ENCODE results near the gene OMA1. TPM values are rescaled to one million over a fixed set of nuclear protein-coding genes. Genes with fewer than 3 reads are reported as not detected.

The OMA1 gene
- 14.2 and 18.4 TPM in 2 replicates for total RNA-seq

DNA sequence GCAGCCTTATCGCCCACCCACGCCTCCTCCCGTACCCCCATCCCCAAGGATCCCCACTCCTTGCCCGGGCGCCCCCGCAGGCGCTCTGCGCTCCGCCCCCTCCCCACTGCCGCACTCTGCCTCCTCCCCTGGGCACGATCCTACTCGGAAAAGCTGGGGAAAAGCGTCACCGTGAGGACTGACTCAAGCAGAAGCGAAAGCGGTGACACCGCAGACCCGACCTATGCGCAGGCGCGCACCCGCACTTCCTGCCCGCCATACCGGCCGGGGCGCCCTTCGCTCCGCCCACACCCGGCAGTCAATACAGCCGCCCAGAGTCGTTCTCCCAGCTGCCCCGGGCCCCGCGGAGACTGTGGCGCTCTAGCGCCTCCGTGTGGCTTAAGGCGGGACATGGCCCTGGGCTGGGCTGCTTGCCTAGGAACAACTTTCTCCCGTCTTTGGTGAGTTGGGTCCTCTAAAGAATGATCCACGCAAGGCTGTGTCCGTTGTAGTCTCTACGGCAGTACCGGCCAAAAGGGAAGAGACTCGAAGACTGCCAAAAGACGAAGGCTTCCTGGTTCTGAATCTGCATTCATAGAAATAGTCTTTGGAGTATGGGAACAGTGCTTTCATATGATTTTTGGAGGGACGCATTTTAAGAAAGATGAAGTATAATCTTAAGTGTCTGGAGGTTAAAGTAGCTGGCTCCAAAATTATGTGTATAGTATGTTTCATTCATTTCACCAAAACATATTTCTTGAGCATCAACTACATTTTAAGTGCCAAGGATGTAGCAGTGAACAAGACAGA is at the start of gene OMA1:
Gene OMA1 (minus strand): TSS at position 207 of the 789 bp plus-strand sequence. CDS start 7,432 bp downstream, outside the sequence.

DNA sequence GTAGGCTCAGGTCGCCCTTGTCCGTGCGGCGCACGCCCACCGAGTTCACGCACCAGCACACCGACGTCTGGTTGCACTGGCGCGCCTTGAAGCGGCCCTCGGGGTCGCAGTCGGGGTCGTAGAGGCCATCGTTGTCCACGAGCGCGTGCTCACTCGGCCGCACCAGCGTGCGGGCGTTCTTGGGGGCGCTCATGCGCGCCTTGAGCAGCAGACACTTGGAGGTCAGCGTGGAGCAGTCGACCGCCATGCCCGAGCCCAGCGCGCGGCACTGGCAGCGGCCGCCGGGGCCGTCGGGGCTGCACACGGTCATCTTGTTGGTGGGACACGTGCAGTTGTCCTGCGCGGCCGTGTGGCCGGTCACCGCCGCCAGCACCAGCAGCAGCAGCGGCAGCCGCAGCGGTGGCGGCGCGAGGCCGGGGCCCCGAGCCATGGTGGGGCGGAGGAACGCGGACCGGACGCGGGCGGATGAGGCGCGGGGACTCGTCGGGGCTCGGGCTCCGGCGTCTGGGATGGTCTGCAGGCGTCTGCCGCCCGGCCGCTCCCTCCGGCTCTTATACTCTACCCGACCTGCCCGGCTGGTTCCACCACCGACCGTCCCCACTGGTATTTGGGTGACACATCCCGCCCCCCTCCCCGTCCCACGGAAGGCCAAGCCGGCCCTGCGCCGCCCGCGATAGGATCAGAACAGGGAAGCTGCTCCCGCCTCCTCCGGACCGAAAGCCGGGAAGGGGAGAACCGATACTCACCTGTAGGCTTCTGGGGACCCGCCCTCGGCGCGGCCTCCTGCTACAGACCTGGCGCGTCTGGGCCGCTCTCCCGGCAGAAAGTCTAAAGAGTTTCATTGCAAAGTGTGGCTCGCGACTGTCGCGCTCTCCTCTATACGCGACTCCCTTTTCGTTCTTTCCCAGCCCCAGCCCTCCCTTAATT is 30.5 kb upstream of the OMA1 start, which contains the start of gene TACSTD2:
Gene TACSTD2 (minus strand): TSS at position 526 of the 927 bp plus-strand sequence. CDS start 96 bp downstream, at position 430.

Other genes starting within 250 kb of the OMA1 start
- gene TACSTD2, start 30.5 kb upstream of the OMA1 start, total RNA-seq, result 0.22 and 1.1 TPM in 2 replicates
- gene MYSM1, start 153.3 kb upstream of the OMA1 start, total RNA-seq, result 14.7 and 23.8 TPM in 2 replicates
- gene JUN, start 237.3 kb upstream of the OMA1 start, total RNA-seq, result 46.2 and 107 TPM in 2 replicates

Data from placental pericyte (primary cell).